IMR-90 (cell line): Measurements from ENCODE around the gene CYP4V2. TPM values are rescaled to one million over a fixed set of nuclear protein-coding genes. Genes with fewer than 3 reads are reported as not detected.

ENCODE experiments used
- ATAC-seq: fragments of 200-7000 bp; cut with Tn5 transposase; 2 replicates; pipeline ENCODE4 v1.9.1; 2020; ENCODE audit warnings: low read depth, mild to moderate bottlenecking, moderate library complexity
- BruUV-seq: library from RNA; stranded (reverse); fragments of 400-500 nt; replicated peaks from 2 replicates; lab custom pipeline; 2021; lab: Mats Ljungman, UMichigan
- CTCF ChIA-PET: fragments of 300-600 bp; formaldehyde crosslinking; extraction: SDS; loops from one replicate; lab custom pipeline; 2021; ENCODE audit warnings: antibody characterized with exemption; lab: Yijun Ruan, JAX
- POLR2A ChIA-PET: fragments of 300-600 bp; sonication (Branson Sonifier 250); formaldehyde crosslinking; loops from one replicate; lab custom pipeline; 2022; ENCODE audit warnings: antibody characterized with exemption; ENCODE audit not compliant: unreplicated experiment; lab: Charles Lee
- DNase-seq: peaks from one replicate; pipeline ENCODE4 v3.0.0; 2013
- H2AFZ ChIP-seq: replicated peaks from 2 replicates; pipeline ENCODE3; 2013; ENCODE audit warnings: low read length, mild to moderate bottlenecking; ENCODE audit not compliant: poor library complexity
- H2AK5ac ChIP-seq: 2 replicates; pipeline ENCODE4 v1.6.1; 2013; ENCODE audit warnings: low read depth, low read length, inconsistent platforms
- H2AK9ac ChIP-seq: replicated peaks from 2 replicates; pipeline ENCODE3; 2013; ENCODE audit warnings: mild to moderate bottlenecking, low read depth, low read length, moderate library complexity; ENCODE audit not compliant: poor library complexity
- H2BK120ac ChIP-seq: 2 replicates; pipeline ENCODE4 v1.6.1; 2013; ENCODE audit warnings: low read depth, low read length, inconsistent platforms
- H2BK15ac ChIP-seq: 3 replicates; pipeline ENCODE4 v1.6.1; 2013; ENCODE audit warnings: low read depth, low read length, inconsistent platforms
- H2BK20ac ChIP-seq: 2 replicates; pipeline ENCODE4 v1.6.1; 2013; ENCODE audit warnings: low read depth, mild to moderate bottlenecking, inconsistent platforms, low read length, moderate library complexity
- H2BK5ac ChIP-seq: 2 replicates; pipeline ENCODE4 v1.6.1; 2013; ENCODE audit warnings: mild to moderate bottlenecking, low read depth, low read length, inconsistent platforms; ENCODE audit not compliant: poor library complexity, severe bottlenecking
- H3K14ac ChIP-seq: replicated peaks from 2 replicates; pipeline ENCODE4 v1.6.1; 2013; ENCODE audit warnings: low read depth, low read length, inconsistent platforms
- H3K18ac ChIP-seq: 2 replicates; pipeline ENCODE4 v1.6.1; 2013; ENCODE audit warnings: low read depth, low read length, control low read depth
- H3K23ac ChIP-seq: 2 replicates; pipeline ENCODE4 v1.6.1; 2013; ENCODE audit warnings: low read depth, low read length, inconsistent platforms
- H3K27ac ChIP-seq: 2 replicates; pipeline ENCODE4 v1.5.1; 2013; ENCODE audit warnings: mild to moderate bottlenecking, control low read depth, low read length; ENCODE audit not compliant: insufficient read depth
- H3K27me3 ChIP-seq: 2 replicates; pipeline ENCODE4 v1.6.1; 2013; ENCODE audit warnings: low read length; ENCODE audit not compliant: control insufficient read depth, insufficient read depth
- H3K36me3 ChIP-seq: 2 replicates; pipeline ENCODE4 v1.6.1; 2013; ENCODE audit warnings: low read length, mixed read lengths; ENCODE audit not compliant: control insufficient read depth, insufficient read depth
- H3K4ac ChIP-seq: 2 replicates; pipeline ENCODE4 v1.6.1; 2013; ENCODE audit warnings: low read depth, low read length, inconsistent platforms
- H3K4me1 ChIP-seq: 2 replicates; pipeline ENCODE4 v1.6.1; 2013; ENCODE audit warnings: low read length, mixed read lengths; ENCODE audit not compliant: control insufficient read depth, insufficient read depth
- H3K4me2 ChIP-seq: 2 replicates; pipeline ENCODE4 v1.6.1; 2013; ENCODE audit warnings: low read depth, mild to moderate bottlenecking, control low read depth, low read length, moderate library complexity
- H3K4me3 ChIP-seq: 2 replicates; pipeline ENCODE4 v1.5.1; 2013; ENCODE audit warnings: low read depth, mild to moderate bottlenecking, control low read depth, low read length, moderate library complexity; ENCODE audit not compliant: insufficient read depth
- H3K56ac ChIP-seq: 2 replicates; pipeline ENCODE4 v1.6.1; 2013; ENCODE audit warnings: low read length, inconsistent platforms; ENCODE audit not compliant: insufficient read depth; ENCODE audit errors: extremely low read depth
- H3K79me1 ChIP-seq, 2 experiments: 2 replicates each; pipeline ENCODE4 v1.6.1; 2013; ENCODE audit warnings: low read length in 2 of 2, inconsistent platforms in 1 of 2, low read depth in 1 of 2
- H3K9ac ChIP-seq: 2 replicates; pipeline ENCODE4 v1.6.1; 2013; ENCODE audit warnings: low read depth, low read length, control low read depth
- H3K9me1 ChIP-seq: 2 replicates; pipeline ENCODE4 v1.6.1; 2013; ENCODE audit warnings: low read length, inconsistent platforms; ENCODE audit not compliant: insufficient read depth
- H3K9me3 ChIP-seq: 2 replicates; pipeline ENCODE4 v1.6.1; 2013; ENCODE audit warnings: low read length; ENCODE audit not compliant: control insufficient read depth, insufficient read depth
- H4K20me1 ChIP-seq: 2 replicates; pipeline ENCODE4 v1.6.1; 2013; ENCODE audit warnings: low read length, inconsistent platforms; ENCODE audit not compliant: insufficient read depth
- H4K5ac ChIP-seq: 2 replicates; pipeline ENCODE4 v1.6.1; 2013; ENCODE audit warnings: mild to moderate bottlenecking, low read depth, low read length, control low read depth
- H4K8ac ChIP-seq, 2 experiments: 2 replicates each; pipeline ENCODE4 v1.6.1; 2013; ENCODE audit warnings: low read depth in 2 of 2, low read length in 2 of 2, control low read depth in 1 of 2, inconsistent platforms in 1 of 2
- H4K91ac ChIP-seq: 2 replicates; pipeline ENCODE4 v1.6.1; 2013; ENCODE audit warnings: low read depth, low read length, inconsistent platforms; ENCODE audit not compliant: insufficient read depth
- CEBPB ChIP-seq: IDR thresholded peaks from 2 replicates; pipeline ENCODE4 v1.6.1; 2012; ENCODE audit warnings: low read depth, low read length, improper control_type of control experiment
- CHD1 ChIP-seq: IDR thresholded peaks from 2 replicates; pipeline ENCODE4 v1.6.1; 2012; ENCODE audit warnings: low read depth, low read length, improper control_type of control experiment
- MXI1 ChIP-seq: IDR thresholded peaks from 2 replicates; pipeline ENCODE4 v1.6.1; 2012; ENCODE audit warnings: low read depth, mild to moderate bottlenecking, low read length, moderate library complexity, borderline replicate concordance
- RAD21 ChIP-seq: IDR thresholded peaks from 2 replicates; pipeline ENCODE4 v1.6.1; 2012; ENCODE audit warnings: low read length, improper control_type of control experiment
- SMC3 ChIP-seq: fragments of 150-350 bp; IDR thresholded peaks from 2 replicates; pipeline ENCODE4 v1.6.1; 2016; ENCODE audit warnings: low read depth, mild to moderate bottlenecking, antibody characterized with exemption, low read length, moderate library complexity
- WGBS, 2 experiments: methylation state at CpG; one replicate each; pipeline versions ENCODE4 v1.1.5 to v1.1.7; 2013; ENCODE audit warnings: missing lambda C conversion rate in 2 of 2; ENCODE audit not compliant: insufficient read length in 1 of 2; ENCODE audit errors: extremely low coverage in 2 of 2; 5-methylcytosine and 5-hydroxymethylcytosine counted together
- dilution Hi-C: fragments of 300-500 bp; cut with HindIII; formaldehyde crosslinking; loops from one replicate; pipeline ENCODE4 v1.14.3; 2018; ENCODE audit warnings: low sequenced_read_pairs; ENCODE audit not compliant: unreplicated experiment
- in situ Hi-C: fragments of 300-500 bp; cut with MboI; formaldehyde crosslinking; loops from 3 replicates; pipeline ENCODE4 v1.14.3; 2019; ENCODE audit warnings: low sequenced_read_pairs, inconsistent platforms, mixed read lengths
- intact Hi-C: fragments of 100-400 bp; cut with micrococcal nuclease; formaldehyde crosslinking; loops from 2 replicates; pipeline ENCODE4 v1.10.0; 2022
- polyA plus RNA-seq, 3 experiments: library from polyadenylated mRNA; depleted of rRNA; stranded (reverse); fragments of >200 nt; gene quantifications; 2 replicates each; pipeline ENCODE4 v1.2.3, GENCODE V29; 2012; ENCODE audit warnings: low replicate concordance in 1 of 3
- total RNA-seq: library from RNA; depleted of rRNA; stranded (reverse); fragments of >200 nt; gene quantifications from 2 replicates; pipeline ENCODE4 v1.2.3, GENCODE V29; 2012
- TF ChIP-seq, protein P1 (sequence below): fragments of 150-350 bp; IDR thresholded peaks from 2 replicates; pipeline ENCODE4 v1.6.1; 2017; ENCODE audit warnings: mild to moderate bottlenecking, antibody characterized with exemption, low read length, low read depth

Gene CYP4V2
- total and polyA plus RNA-seq, 2 of the 4 experiments (the other 2 are of a cell fraction), result 3.9 to 4.1 TPM

DNA sequence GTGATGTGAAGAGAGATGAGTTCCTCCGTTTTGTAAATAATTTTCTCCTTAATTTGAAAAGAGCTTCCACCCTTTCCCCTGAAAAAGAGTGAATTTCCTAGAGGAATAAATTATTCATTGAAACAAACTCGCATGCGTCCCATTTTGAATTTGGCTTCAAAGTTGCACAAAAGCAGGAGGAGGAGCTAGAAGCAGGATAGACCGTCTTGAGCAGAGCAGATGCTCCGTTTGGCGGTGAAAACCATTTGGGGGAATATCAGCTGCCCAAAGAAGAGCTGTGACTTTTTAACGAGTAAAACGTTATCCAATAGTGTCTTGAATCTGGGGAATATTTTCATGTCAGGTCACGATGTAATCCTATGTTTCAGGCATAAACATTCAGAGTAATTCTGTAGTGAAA is 44.9 kb upstream of the CYP4V2 start:
- Histone ChIP-seq H2AK5ac (no peak overlapping the region), H4K5ac (no peak overlapping the region), H3K18ac (no peak overlapping the region), H3K14ac (no peak overlapping the region), H4K8ac (no peak overlapping the region), H3K4ac (no peak overlapping the region), H3K27ac (no peak overlapping the region), H3K36me3 (no peaks in the 10 kb centered on the region), H2BK120ac (no peak overlapping the region), H3K56ac (no peak overlapping the region), H4K91ac (no peak overlapping the region), H2BK5ac (no peak overlapping the region), H3K9ac (no peak overlapping the region), H2AK9ac (no peak overlapping the region), H3K27me3 (peaks cover 3% of the 10 kb centered on the region; the same call in 1 of the 2 replicates), H3K9me1 (no peaks in the 10 kb centered on the region), H3K79me1 (no peaks in the 10 kb centered on the region), H3K4me1 (peaks cover 2% of the 10 kb centered on the region; the same call in 1 of the 2 replicates), H2BK15ac (no peak overlapping the region), H2AFZ (no peak overlapping the region), H3K23ac (no peak overlapping the region), H2BK20ac (no peak overlapping the region), H3K4me2 (no peak overlapping the region), H4K20me1 (no peaks in the 10 kb centered on the region), H3K9me3 (no peaks in the 10 kb centered on the region), H3K4me3 (no peak overlapping the region)
- in situ Hi-C loops (no loop called here), intact Hi-C loops (no loop called here), dilution Hi-C loops (no loop called here)
- no TSS peak for BruUV-seq
- CTCF ChIA-PET, result no interaction called here
- WGBS, 2 experiments, result 62% methylated on average over 7 of the region's 9 CpGs; no CpG with 5 or more reads in 1 of the 2 experiments
- ATAC-seq (no peak), DNase-seq (no peak)
- POLR2A ChIA-PET, result no interaction called here
- TF ChIP-seq SMC3, result no peak
- no peak for TF ChIP-seq MXI1
- TF ChIP-seq CHD1, result no peak
- TF ChIP-seq, protein P1, sequence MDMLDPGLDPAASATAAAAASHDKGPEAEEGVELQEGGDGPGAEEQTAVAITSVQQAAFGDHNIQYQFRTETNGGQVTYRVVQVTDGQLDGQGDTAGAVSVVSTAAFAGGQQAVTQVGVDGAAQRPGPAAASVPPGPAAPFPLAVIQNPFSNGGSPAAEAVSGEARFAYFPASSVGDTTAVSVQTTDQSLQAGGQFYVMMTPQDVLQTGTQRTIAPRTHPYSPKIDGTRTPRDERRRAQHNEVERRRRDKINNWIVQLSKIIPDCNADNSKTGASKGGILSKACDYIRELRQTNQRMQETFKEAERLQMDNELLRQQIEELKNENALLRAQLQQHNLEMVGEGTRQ, result no peak
- no peak for TF ChIP-seq CEBPB
- no peak for TF ChIP-seq RAD21
